IMR-90 (cell line): ENCODE measurements around the gene C14orf93. TPM values are rescaled to one million over a fixed set of nuclear protein-coding genes. Genes with fewer than 3 reads are reported as not detected.

Source experiments
- ATAC-seq: fragments of 200-7000 bp; cut with Tn5 transposase; 2 replicates; pipeline ENCODE4 v1.9.1; 2020; ENCODE audit warnings: low read depth, mild to moderate bottlenecking, moderate library complexity
- BruUV-seq: library from RNA; stranded (reverse); fragments of 400-500 nt; replicated peaks from 2 replicates; lab custom pipeline; 2021; lab: Mats Ljungman, UMichigan
- CTCF ChIA-PET: fragments of 300-600 bp; formaldehyde crosslinking; extraction: SDS; loops from one replicate; lab custom pipeline; 2021; ENCODE audit warnings: antibody characterized with exemption; lab: Yijun Ruan, JAX
- POLR2A ChIA-PET: fragments of 300-600 bp; sonication (Branson Sonifier 250); formaldehyde crosslinking; loops from one replicate; lab custom pipeline; 2022; ENCODE audit warnings: antibody characterized with exemption; ENCODE audit not compliant: unreplicated experiment; lab: Charles Lee
- DNase-seq: peaks from one replicate; pipeline ENCODE4 v3.0.0; 2013
- H2AFZ ChIP-seq: replicated peaks from 2 replicates; pipeline ENCODE3; 2013; ENCODE audit warnings: low read length, mild to moderate bottlenecking; ENCODE audit not compliant: poor library complexity
- H2AK5ac ChIP-seq: 2 replicates; pipeline ENCODE4 v1.6.1; 2013; ENCODE audit warnings: low read depth, low read length, inconsistent platforms
- H2AK9ac ChIP-seq: replicated peaks from 2 replicates; pipeline ENCODE3; 2013; ENCODE audit warnings: mild to moderate bottlenecking, low read depth, low read length, moderate library complexity; ENCODE audit not compliant: poor library complexity
- H2BK120ac ChIP-seq: 2 replicates; pipeline ENCODE4 v1.6.1; 2013; ENCODE audit warnings: low read depth, low read length, inconsistent platforms
- H2BK15ac ChIP-seq: 3 replicates; pipeline ENCODE4 v1.6.1; 2013; ENCODE audit warnings: low read depth, low read length, inconsistent platforms
- H2BK20ac ChIP-seq: 2 replicates; pipeline ENCODE4 v1.6.1; 2013; ENCODE audit warnings: low read depth, mild to moderate bottlenecking, inconsistent platforms, low read length, moderate library complexity
- H2BK5ac ChIP-seq: 2 replicates; pipeline ENCODE4 v1.6.1; 2013; ENCODE audit warnings: mild to moderate bottlenecking, low read depth, low read length, inconsistent platforms; ENCODE audit not compliant: poor library complexity, severe bottlenecking
- H3K14ac ChIP-seq: replicated peaks from 2 replicates; pipeline ENCODE4 v1.6.1; 2013; ENCODE audit warnings: low read depth, low read length, inconsistent platforms
- H3K18ac ChIP-seq: 2 replicates; pipeline ENCODE4 v1.6.1; 2013; ENCODE audit warnings: low read depth, low read length, control low read depth
- H3K23ac ChIP-seq: 2 replicates; pipeline ENCODE4 v1.6.1; 2013; ENCODE audit warnings: low read depth, low read length, inconsistent platforms
- H3K27ac ChIP-seq: 2 replicates; pipeline ENCODE4 v1.5.1; 2013; ENCODE audit warnings: mild to moderate bottlenecking, control low read depth, low read length; ENCODE audit not compliant: insufficient read depth
- H3K27me3 ChIP-seq: 2 replicates; pipeline ENCODE4 v1.6.1; 2013; ENCODE audit warnings: low read length; ENCODE audit not compliant: control insufficient read depth, insufficient read depth
- H3K36me3 ChIP-seq: 2 replicates; pipeline ENCODE4 v1.6.1; 2013; ENCODE audit warnings: low read length, mixed read lengths; ENCODE audit not compliant: control insufficient read depth, insufficient read depth
- H3K4ac ChIP-seq: 2 replicates; pipeline ENCODE4 v1.6.1; 2013; ENCODE audit warnings: low read depth, low read length, inconsistent platforms
- H3K4me1 ChIP-seq: 2 replicates; pipeline ENCODE4 v1.6.1; 2013; ENCODE audit warnings: low read length, mixed read lengths; ENCODE audit not compliant: control insufficient read depth, insufficient read depth
- H3K4me2 ChIP-seq: 2 replicates; pipeline ENCODE4 v1.6.1; 2013; ENCODE audit warnings: low read depth, mild to moderate bottlenecking, control low read depth, low read length, moderate library complexity
- H3K4me3 ChIP-seq: 2 replicates; pipeline ENCODE4 v1.5.1; 2013; ENCODE audit warnings: low read depth, mild to moderate bottlenecking, control low read depth, low read length, moderate library complexity; ENCODE audit not compliant: insufficient read depth
- H3K56ac ChIP-seq: 2 replicates; pipeline ENCODE4 v1.6.1; 2013; ENCODE audit warnings: low read length, inconsistent platforms; ENCODE audit not compliant: insufficient read depth; ENCODE audit errors: extremely low read depth
- H3K79me1 ChIP-seq, 2 experiments: 2 replicates each; pipeline ENCODE4 v1.6.1; 2013; ENCODE audit warnings: low read length in 2 of 2, inconsistent platforms in 1 of 2, low read depth in 1 of 2
- H3K9ac ChIP-seq: 2 replicates; pipeline ENCODE4 v1.6.1; 2013; ENCODE audit warnings: low read depth, low read length, control low read depth
- H3K9me1 ChIP-seq: 2 replicates; pipeline ENCODE4 v1.6.1; 2013; ENCODE audit warnings: low read length, inconsistent platforms; ENCODE audit not compliant: insufficient read depth
- H3K9me3 ChIP-seq: 2 replicates; pipeline ENCODE4 v1.6.1; 2013; ENCODE audit warnings: low read length; ENCODE audit not compliant: control insufficient read depth, insufficient read depth
- H4K20me1 ChIP-seq: 2 replicates; pipeline ENCODE4 v1.6.1; 2013; ENCODE audit warnings: low read length, inconsistent platforms; ENCODE audit not compliant: insufficient read depth
- H4K5ac ChIP-seq: 2 replicates; pipeline ENCODE4 v1.6.1; 2013; ENCODE audit warnings: mild to moderate bottlenecking, low read depth, low read length, control low read depth
- H4K8ac ChIP-seq, 2 experiments: 2 replicates each; pipeline ENCODE4 v1.6.1; 2013; ENCODE audit warnings: low read depth in 2 of 2, low read length in 2 of 2, control low read depth in 1 of 2, inconsistent platforms in 1 of 2
- H4K91ac ChIP-seq: 2 replicates; pipeline ENCODE4 v1.6.1; 2013; ENCODE audit warnings: low read depth, low read length, inconsistent platforms; ENCODE audit not compliant: insufficient read depth
- FOS ChIP-seq: fragments of 150-350 bp; IDR thresholded peaks from 2 replicates; pipeline ENCODE4 v1.6.1; 2016; ENCODE audit warnings: low read depth, low read length
- MXI1 ChIP-seq: IDR thresholded peaks from 2 replicates; pipeline ENCODE4 v1.6.1; 2012; ENCODE audit warnings: low read depth, mild to moderate bottlenecking, low read length, moderate library complexity, borderline replicate concordance
- POLR2A ChIP-seq: IDR thresholded peaks from 2 replicates; pipeline ENCODE4 v1.6.1; 2012; ENCODE audit warnings: mild to moderate bottlenecking, low read depth, low read length
- RAD21 ChIP-seq: IDR thresholded peaks from 2 replicates; pipeline ENCODE4 v1.6.1; 2012; ENCODE audit warnings: low read length, improper control_type of control experiment
- RCOR1 ChIP-seq: IDR thresholded peaks from 2 replicates; pipeline ENCODE4 v1.6.1; 2012; ENCODE audit warnings: mild to moderate bottlenecking, low read length, improper control_type of control experiment; ENCODE audit not compliant: insufficient replicate concordance
- WGBS, 2 experiments: methylation state at CpG; one replicate each; pipeline versions ENCODE4 v1.1.5 to v1.1.7; 2013; ENCODE audit warnings: missing lambda C conversion rate in 2 of 2; ENCODE audit not compliant: insufficient read length in 1 of 2; ENCODE audit errors: extremely low coverage in 2 of 2; 5-methylcytosine and 5-hydroxymethylcytosine counted together
- dilution Hi-C: fragments of 300-500 bp; cut with HindIII; formaldehyde crosslinking; loops from one replicate; pipeline ENCODE4 v1.14.3; 2018; ENCODE audit warnings: low sequenced_read_pairs; ENCODE audit not compliant: unreplicated experiment
- in situ Hi-C: fragments of 300-500 bp; cut with MboI; formaldehyde crosslinking; loops from 3 replicates; pipeline ENCODE4 v1.14.3; 2019; ENCODE audit warnings: low sequenced_read_pairs, inconsistent platforms, mixed read lengths
- intact Hi-C: fragments of 100-400 bp; cut with micrococcal nuclease; formaldehyde crosslinking; loops from 2 replicates; pipeline ENCODE4 v1.10.0; 2022
- polyA plus RNA-seq, 3 experiments: library from polyadenylated mRNA; depleted of rRNA; stranded (reverse); fragments of >200 nt; gene quantifications; 2 replicates each; pipeline ENCODE4 v1.2.3, GENCODE V29; 2012; ENCODE audit warnings: low replicate concordance in 1 of 3
- total RNA-seq: library from RNA; depleted of rRNA; stranded (reverse); fragments of >200 nt; gene quantifications from 2 replicates; pipeline ENCODE4 v1.2.3, GENCODE V29; 2012
- TF ChIP-seq, protein P1 (sequence below): conservative IDR thresholded peaks from 2 replicates; pipeline ENCODE4 v1.5.1; 2012; ENCODE audit warnings: mild to moderate bottlenecking, low read depth, low read length, improper control_type of control experiment
- TF ChIP-seq, protein P2 (sequence below): fragments of 150-350 bp; IDR thresholded peaks from 2 replicates; pipeline ENCODE4 v1.6.1; 2016; ENCODE audit warnings: low read depth, mild to moderate bottlenecking, low read length, moderate library complexity, borderline replicate concordance

C14orf93 gene
- total and polyA plus RNA-seq, 2 of the 4 experiments (the other 2 are of a cell fraction) = 5.4 to 5.7 TPM

DNA sequence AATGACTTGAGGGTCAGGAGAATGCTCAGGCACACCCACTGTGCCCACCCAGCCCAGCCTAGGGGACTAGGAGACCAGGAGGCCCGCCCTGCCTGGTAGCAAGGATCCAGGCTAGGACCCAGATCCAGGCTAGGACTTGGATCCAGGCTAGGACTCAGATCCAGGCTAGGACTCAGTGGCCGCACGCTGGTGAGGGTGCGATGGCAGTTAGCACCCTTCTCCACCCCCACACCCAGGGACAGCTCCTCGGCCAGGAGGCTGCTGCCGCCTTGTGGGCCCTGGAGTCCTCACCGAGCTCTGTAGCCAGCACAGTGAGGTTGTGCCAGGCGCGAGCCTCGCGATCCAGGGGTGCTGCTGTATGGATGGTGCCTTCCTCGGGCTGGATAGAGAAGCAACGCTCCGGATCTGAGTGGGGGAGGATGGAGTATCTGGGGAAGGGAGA, 42.3 kb upstream of the C14orf93 start:
- no TSS peak for BruUV-seq
- H3K18ac ChIP-seq = no peak overlapping the region

More for the DNA sequence above, 42.3 kb upstream of the C14orf93 start:
- H2BK120ac ChIP-seq = no peak overlapping the region
- H3K27me3 ChIP-seq = no peaks in the 10 kb centered on the region
- no peak overlapping the region for H3K4me3 ChIP-seq
- H3K23ac ChIP-seq = no peak overlapping the region
- TF ChIP-seq RCOR1 = no peak
- TF ChIP-seq FOS = no peak
- no peak for TF ChIP-seq MXI1
- no peak for TF ChIP-seq POLR2A
- TF ChIP-seq, protein P1, sequence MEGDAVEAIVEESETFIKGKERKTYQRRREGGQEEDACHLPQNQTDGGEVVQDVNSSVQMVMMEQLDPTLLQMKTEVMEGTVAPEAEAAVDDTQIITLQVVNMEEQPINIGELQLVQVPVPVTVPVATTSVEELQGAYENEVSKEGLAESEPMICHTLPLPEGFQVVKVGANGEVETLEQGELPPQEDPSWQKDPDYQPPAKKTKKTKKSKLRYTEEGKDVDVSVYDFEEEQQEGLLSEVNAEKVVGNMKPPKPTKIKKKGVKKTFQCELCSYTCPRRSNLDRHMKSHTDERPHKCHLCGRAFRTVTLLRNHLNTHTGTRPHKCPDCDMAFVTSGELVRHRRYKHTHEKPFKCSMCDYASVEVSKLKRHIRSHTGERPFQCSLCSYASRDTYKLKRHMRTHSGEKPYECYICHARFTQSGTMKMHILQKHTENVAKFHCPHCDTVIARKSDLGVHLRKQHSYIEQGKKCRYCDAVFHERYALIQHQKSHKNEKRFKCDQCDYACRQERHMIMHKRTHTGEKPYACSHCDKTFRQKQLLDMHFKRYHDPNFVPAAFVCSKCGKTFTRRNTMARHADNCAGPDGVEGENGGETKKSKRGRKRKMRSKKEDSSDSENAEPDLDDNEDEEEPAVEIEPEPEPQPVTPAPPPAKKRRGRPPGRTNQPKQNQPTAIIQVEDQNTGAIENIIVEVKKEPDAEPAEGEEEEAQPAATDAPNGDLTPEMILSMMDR = 0 out of 2 replicates have a peak, but pooled peaks have one; percentile 3
- TF ChIP-seq, protein P2, sequence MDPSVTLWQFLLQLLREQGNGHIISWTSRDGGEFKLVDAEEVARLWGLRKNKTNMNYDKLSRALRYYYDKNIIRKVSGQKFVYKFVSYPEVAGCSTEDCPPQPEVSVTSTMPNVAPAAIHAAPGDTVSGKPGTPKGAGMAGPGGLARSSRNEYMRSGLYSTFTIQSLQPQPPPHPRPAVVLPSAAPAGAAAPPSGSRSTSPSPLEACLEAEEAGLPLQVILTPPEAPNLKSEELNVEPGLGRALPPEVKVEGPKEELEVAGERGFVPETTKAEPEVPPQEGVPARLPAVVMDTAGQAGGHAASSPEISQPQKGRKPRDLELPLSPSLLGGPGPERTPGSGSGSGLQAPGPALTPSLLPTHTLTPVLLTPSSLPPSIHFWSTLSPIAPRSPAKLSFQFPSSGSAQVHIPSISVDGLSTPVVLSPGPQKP = no peak
- peak; percentile 27; the same call in 1 of the 2 replicates for TF ChIP-seq RAD21
- H3K4ac ChIP-seq = no peak overlapping the region
- H3K4me1 ChIP-seq = peaks cover 11% of the 10 kb centered on the region
- no peak overlapping the region for H2BK15ac ChIP-seq
- H3K4me2 ChIP-seq = no peak overlapping the region
- dilution Hi-C loops = no loop called here
- DNase-seq (no peak), ATAC-seq (no peak)
- no peak overlapping the region for H2AK5ac ChIP-seq
- 60% methylated on average over 2 of the region's 14 CpGs; no CpG with 5 or more reads in 1 of the 2 experiments for WGBS, 2 experiments
- H4K5ac ChIP-seq = no peak overlapping the region
- H3K79me1 ChIP-seq = peaks cover 0 to 19% of the 10 kb centered on the region in 2 experiments; a peak in 2 of 4 replicates
- H2BK5ac ChIP-seq = no peak overlapping the region
- no peaks in the 10 kb centered on the region; the same call in 1 of the 2 replicates for H4K20me1 ChIP-seq
- no peak overlapping the region for H3K56ac ChIP-seq
- CTCF ChIA-PET = interaction anchor here (1.4 to 1.5 kb wide), 2 partner anchors 57 to 59 kb away, joined by 4 to 5 read pairs; no protein-coding TSS in a partner anchor
- H3K9me1 ChIP-seq = peaks cover 3% of the 10 kb centered on the region; the same call in 1 of the 2 replicates
- H3K36me3 ChIP-seq = peaks cover 2% of the 10 kb centered on the region; the same call in 1 of the 2 replicates
- no peak overlapping the region for H4K91ac ChIP-seq
- H3K9me3 ChIP-seq = no peaks in the 10 kb centered on the region
- no peak overlapping the region for H4K8ac ChIP-seq
- POLR2A ChIA-PET = interaction anchor here (1.0 kb wide), 1 partner anchor 122 kb away, joined by 4 read pairs; no protein-coding TSS in a partner anchor
- H3K27ac ChIP-seq = no peak overlapping the region
- no peak overlapping the region for H2BK20ac ChIP-seq
- in situ Hi-C loops = loop anchor here (5.0 kb wide), 1 partner anchor 60 kb away; no protein-coding TSS in a partner anchor
- no peak overlapping the region for H2AFZ ChIP-seq
- H2AK9ac ChIP-seq = peak overlapping the region; percentile 23
- H3K9ac ChIP-seq = no peak overlapping the region
- H3K14ac ChIP-seq = no peak overlapping the region
- intact Hi-C loops = loop anchor here (1.0 kb wide), 1 partner anchor 34 kb away; no protein-coding TSS in a partner anchor
